ENCODE results near the gene AR. TPM values are rescaled to one million over a fixed set of nuclear protein-coding genes. Genes with fewer than 3 reads are reported as not detected.
A peak's percentile ranks its signal among the peaks of the same experiment; 100 is the strongest.
"Not testable (repeated sequence)": the region's sequence is repeated elsewhere in the genome, so short reads cannot be mapped to it uniquely, and the experiment has no call there.

The AR gene
- total RNA-seq, 1 donor from 2014 or later, result 22.8 TPM

DNA sequence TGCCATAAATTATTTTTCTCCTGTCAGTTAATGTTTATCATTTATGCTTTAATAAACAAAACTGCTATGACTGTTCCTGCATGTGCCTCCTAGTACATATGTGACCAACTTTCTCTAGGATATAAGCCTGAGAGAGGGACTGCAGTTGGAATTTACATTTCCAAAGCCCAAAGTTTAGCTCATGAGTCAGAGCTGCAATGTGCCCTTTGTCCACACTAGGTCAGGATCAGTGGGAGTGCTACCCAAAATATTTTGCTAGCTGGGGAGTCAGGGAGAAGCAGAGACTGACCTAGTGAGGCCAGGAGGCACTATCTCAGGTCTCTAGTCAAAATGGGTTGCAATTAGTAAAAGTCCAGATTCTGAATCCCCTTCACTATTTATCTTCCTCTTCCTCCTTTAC lies 92.7 kb downstream of the AR start:
- DNase-seq (ENCODE audit: low read depth), result peak; percentile 35

- DNase-seq (ENCODE audit: low read depth), result not testable (repeated sequence)
Observed at GRCh38 chrX:67637293-67637692, 93.5 kb downstream of the AR start.

DNA sequence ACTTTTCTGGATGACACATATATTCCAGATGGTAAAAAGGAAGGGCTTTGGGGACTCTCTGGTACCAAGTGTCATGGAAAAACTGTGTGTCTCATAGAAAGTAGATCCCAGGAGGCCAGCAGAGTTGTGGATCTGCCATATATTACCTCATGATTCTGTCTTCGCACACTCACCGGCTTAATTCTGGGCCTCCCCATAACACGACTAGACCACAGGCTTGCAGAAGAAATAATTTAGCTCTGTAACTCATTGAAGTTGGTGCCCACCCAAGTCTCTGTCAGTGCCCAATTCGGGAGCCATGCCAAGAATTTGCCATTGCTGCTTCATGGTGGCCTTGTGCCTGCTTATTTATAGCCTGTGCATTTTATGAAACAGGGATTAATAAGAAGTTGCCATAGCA lies 104.5 kb downstream of the AR start:
- peak; percentile 7 for DNase-seq (ENCODE audit: low read depth)

GRCh38 chrX:67651437-67652142 lies 107.8 kb downstream of the AR start:
- DNase-seq (ENCODE audit: low read depth), result no peak

DNA sequence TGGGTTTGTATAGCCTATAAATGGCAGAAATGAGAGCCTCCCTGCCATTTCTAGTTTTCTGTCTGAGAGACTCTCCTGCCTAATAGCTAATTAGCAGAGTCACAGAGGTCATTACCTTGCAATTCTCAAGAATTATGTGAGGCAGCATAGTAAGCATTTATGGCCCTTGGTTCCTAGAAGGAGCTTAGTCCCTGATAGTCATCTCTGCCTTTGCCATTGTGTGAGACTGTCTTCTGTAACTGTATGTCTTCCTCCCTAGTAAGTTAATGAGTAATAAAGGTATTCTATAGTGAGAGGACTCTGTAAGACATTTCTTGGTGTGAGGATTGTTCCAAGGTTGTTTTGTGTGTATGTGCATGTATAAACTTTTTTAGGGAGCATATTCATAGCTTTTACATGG lies 108.7 kb downstream of the AR start:
- no peak for DNase-seq (ENCODE audit: low read depth)

GRCh38 chrX:67654301-67654700 lies 110.5 kb downstream of the AR start:
- DNase-seq (ENCODE audit: low read depth), result no peak

DNA sequence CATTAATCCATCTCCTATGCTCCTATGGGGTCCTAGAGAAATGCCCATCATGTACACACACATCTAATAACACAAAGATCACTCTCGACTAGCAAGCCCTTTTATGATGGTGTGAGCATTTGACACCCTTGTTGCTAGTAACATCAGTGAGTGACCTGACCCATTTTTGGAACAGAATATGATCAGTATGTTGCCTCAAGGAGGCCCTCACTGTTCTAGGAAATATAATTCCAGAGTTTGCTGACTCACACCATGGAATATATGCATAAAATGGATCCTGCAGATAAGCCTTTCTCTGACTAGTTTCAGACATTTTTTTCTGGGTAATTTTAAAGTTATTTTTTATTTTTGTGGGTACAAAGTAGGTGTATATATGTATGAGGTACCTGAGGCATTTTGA lies 121.8 kb downstream of the AR start:
- no peak for DNase-seq (ENCODE audit: low read depth)

GRCh38 chrX:67670717-67671116 lies 126.9 kb downstream of the AR start:
- DNase-seq (ENCODE audit: low read depth), result not testable (repeated sequence)

DNA sequence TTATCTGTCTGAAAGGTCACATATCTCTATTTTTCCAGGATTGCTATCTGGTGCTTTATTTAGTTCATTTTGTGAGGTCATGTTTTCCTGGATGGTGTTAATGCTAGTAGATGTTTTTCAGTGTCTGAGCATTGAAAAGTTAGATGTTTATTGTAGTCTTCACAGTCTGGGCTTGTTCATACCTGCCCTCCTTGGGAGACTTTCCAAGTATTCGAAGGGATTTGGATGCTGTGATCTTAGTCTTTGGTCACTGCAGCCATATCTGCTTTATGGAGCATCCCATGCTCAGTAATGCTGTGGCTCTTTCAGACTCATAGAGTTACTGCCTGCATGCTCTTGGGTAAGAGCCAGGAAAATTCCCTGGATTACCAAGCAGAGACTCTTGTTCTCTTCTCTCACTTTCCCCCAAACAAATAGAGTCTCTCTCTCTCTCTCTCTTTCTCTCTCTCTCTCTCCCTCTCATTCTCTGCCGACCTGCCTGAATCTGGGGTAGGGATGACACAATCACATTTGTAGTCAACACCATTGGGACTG lies 130.0 kb downstream of the AR start:
- DNase-seq (ENCODE audit: low read depth), result peak; percentile 31

- DNase-seq (ENCODE audit: low read depth), result no peak
Observed at GRCh38 chrX:67674741-67675140, 130.9 kb downstream of the AR start.

GRCh38 chrX:67684136-67684535 lies 140.3 kb downstream of the AR start:
- DNase-seq (ENCODE audit: low read depth), result no peak

DNA sequence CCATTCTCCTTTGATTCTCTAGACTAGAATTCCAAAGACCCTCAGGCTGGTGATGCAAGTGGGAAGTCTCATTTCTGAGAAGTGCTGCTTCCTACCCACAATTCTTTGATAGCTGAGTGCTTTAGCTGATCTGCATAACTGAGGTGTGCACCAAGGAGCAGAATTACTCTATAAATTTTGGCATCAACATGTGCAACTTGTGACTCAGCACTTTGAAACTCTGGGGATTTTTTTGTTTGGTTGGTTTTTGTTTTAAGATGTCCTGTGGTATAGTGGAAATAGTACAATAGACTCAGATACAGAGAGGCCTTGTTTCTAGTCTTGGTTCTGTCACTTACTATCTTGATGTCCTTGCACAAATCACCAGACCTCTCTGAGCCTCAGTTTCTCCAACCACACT lies 148.4 kb downstream of the AR start:
- peak; percentile 45 for DNase-seq (ENCODE audit: low read depth)

GRCh38 chrX:67693928-67694327 lies 150.1 kb downstream of the AR start:
- DNase-seq (ENCODE audit: low read depth), result no peak

DNA sequence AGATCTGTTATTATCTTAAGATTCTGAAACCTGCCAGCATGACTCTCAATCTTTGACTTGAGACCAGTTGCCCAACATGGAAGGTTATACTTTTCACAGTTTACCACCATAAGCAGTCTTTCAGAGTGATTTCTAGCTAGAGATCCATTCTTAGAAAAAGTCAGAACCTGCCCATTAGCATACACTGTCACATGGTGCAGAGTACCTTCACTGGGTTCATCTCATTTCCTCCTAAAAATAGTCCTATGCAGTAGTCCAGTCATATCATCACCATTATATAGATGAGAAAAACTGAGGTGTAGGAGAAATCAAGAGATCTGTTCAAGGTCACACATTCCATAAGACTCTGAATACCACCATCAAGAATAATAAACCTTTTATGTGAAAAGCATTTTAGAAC lies 153.6 kb downstream of the AR start:
- DNase-seq (ENCODE audit: low read depth), result no peak

DNA sequence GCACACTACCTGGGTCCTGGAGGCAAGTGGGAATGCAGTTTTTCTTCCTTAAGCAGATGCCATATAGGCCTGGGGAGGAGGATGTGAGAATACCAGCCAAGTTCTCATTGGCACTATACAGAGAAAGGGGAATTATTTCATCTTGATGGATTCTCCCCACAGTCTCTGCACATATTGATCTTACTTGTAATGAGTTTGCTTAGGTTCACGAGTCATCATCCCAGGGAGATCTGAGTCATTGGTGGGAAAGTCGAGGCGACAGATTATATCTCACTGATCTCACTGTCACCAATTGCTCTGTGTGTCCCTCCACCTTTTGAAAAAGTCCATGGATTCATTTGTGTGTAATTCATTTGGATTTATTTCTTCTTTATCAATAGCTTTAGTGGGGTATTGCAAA lies 156.8 kb downstream of the AR start:
- peak; percentile 19 for DNase-seq (ENCODE audit: low read depth)

- DNase-seq (ENCODE audit: low read depth), result no peak
Observed at GRCh38 chrX:67714004-67714403, 170.2 kb downstream of the AR start.

- no peak for DNase-seq (ENCODE audit: low read depth)
Observed at GRCh38 chrX:67717571-67717970, 173.8 kb downstream of the AR start.

DNA sequence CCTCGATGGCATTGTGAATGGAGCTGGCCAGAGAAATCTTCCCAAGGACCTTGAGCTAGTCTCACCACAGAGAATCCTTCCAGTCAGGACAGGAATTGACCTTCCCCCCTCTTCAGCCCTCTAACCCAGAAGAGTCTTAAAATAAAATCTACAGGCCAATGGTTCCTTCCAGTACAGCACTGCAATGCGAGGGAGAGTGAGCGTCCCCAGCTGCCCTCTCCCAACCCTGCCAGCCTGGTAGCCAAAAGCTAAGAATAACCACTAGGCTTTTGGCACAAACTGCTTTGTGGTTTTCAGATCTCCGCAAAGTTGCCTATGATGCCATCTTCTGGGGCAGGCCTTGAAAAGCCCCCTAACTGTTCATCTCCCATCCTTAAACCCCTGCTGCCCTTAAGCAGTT lies 175.1 kb downstream of the AR start:
- DNase-seq (ENCODE audit: low read depth), result peak; percentile 90

DNA sequence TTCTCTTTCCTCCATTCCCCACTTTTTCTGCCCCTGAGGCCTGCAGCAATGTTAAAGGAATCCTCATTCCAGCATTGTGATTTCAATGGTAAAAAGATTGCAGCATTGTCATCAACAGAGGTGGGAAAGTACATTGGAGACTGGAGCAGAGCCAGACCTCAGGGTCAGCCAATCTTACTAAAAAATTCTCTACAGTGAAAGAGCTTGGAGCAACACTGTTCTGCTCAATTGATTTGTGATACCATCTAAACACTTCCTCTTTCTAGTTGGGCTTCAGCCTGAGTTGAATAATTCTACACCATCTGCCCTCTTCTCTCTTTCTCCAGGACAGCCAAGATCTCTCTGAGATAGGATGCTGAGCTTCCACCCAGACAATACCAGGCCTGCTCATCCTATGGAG lies 176.5 kb downstream of the AR start:
- no peak for DNase-seq (ENCODE audit: low read depth)

GRCh38 chrX:67721321-67721720 lies 177.5 kb downstream of the AR start:
- DNase-seq (ENCODE audit: low read depth), result no peak

GRCh38 chrX:67723580-67724351 lies 179.9 kb downstream of the AR start:
- no peak for DNase-seq (ENCODE audit: low read depth)

DNA sequence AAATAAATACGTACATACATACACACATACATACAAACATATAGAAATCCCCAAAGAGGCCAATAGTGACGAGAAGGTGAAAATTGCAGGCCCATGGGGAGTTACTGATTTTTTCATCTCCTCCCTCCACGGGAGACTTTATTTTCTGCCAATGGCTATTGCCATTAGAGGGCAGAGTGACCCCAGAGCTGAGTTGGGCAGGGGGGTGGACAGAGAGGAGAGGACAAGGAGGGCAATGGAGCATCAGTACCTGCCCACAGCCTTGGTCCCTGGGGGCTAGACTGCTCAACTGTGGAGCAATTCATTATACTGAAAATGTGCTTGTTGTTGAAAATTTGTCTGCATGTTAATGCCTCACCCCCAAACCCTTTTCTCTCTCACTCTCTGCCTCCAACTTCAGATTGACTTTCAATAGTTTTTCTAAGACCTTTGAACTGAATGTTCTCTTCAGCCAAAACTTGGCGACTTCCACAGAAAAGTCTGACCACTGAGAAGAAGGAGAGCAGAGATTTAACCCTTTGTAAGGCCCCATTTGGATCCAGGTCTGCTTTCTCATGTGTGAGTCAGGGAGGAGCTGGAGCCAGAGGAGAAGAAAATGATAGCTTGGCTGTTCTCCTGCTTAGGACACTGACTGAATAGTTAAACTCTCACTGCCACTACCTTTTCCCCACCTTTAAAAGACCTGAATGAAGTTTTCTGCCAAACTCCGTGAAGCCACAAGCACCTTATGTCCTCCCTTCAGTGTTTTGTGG lies 180.7 kb downstream of the AR start:
- no peak for DNase-seq (ENCODE audit: low read depth)

Measured in myocyte (in vitro differentiated cells).